ENCODE data around the gene PLET1.

The PLET1 gene

GRCh38 chr11:112267188-112267591 lies 6.5 kb upstream of the PLET1 start:
- H3K36me3 ChIP-seq (ENCODE audit: control insufficient read depth, insufficient read depth, low read length): no peaks in the 10 kb centered on the region
- H3K4me1 ChIP-seq (ENCODE audit: control insufficient read depth, insufficient read depth, low read length): peaks cover 8% of the 10 kb centered on the region; the same call in 1 of the 2 replicates
- no peak overlapping the region for H3K27ac ChIP-seq (ENCODE audit: low read depth, low read length)
- no peaks in the 10 kb centered on the region for H3K9me3 ChIP-seq (ENCODE audit: control insufficient read depth, insufficient read depth, low read depth, low read length)
- H3K27me3 ChIP-seq (ENCODE audit: control insufficient read depth, insufficient read depth, low read length): no peaks in the 10 kb centered on the region
- H3K4me3 ChIP-seq (ENCODE audit: low read depth, low read length): no peak overlapping the region
- no peak overlapping the region for H3K9ac ChIP-seq (ENCODE audit: low read length)

- no peak overlapping the region for H3K9ac ChIP-seq (ENCODE audit: low read length)
- H3K4me3 ChIP-seq (ENCODE audit: low read depth, low read length): no peak overlapping the region
- no peaks in the 10 kb centered on the region for H3K9me3 ChIP-seq (ENCODE audit: control insufficient read depth, insufficient read depth, low read depth, low read length)
- H3K36me3 ChIP-seq (ENCODE audit: control insufficient read depth, insufficient read depth, low read length): no peaks in the 10 kb centered on the region
- peaks cover 8% of the 10 kb centered on the region; the same call in 1 of the 2 replicates for H3K4me1 ChIP-seq (ENCODE audit: control insufficient read depth, insufficient read depth, low read length)
- H3K27ac ChIP-seq (ENCODE audit: low read depth, low read length): no peak overlapping the region
- H3K27me3 ChIP-seq (ENCODE audit: control insufficient read depth, insufficient read depth, low read length): no peaks in the 10 kb centered on the region
Observed at GRCh38 chr11:112266410-112266778, 5.7 kb upstream of the PLET1 start.

GRCh38 chr11:112265659-112266409 lies 5.2 kb upstream of the PLET1 start:
- Histone ChIP-seq H3K4me3 (ENCODE audit: low read depth, low read length) (no peak overlapping the region), H3K9me3 (ENCODE audit: control insufficient read depth, insufficient read depth, low read depth, low read length) (no peaks in the 10 kb centered on the region), H3K27ac (ENCODE audit: low read depth, low read length) (no peak overlapping the region), H3K27me3 (ENCODE audit: control insufficient read depth, insufficient read depth, low read length) (no peaks in the 10 kb centered on the region), H3K4me1 (ENCODE audit: control insufficient read depth, insufficient read depth, low read length) (peaks cover 3% of the 10 kb centered on the region; the same call in 1 of the 2 replicates), H3K9ac (ENCODE audit: low read length) (no peak overlapping the region), H3K36me3 (ENCODE audit: control insufficient read depth, insufficient read depth, low read length) (no peaks in the 10 kb centered on the region)

GRCh38 chr11:112255067-112255720 lies 5.5 kb downstream of the PLET1 start:
- Histone ChIP-seq H3K9me3 (ENCODE audit: control insufficient read depth, insufficient read depth, low read depth, low read length) (no peaks in the 10 kb centered on the region), H3K4me3 (ENCODE audit: low read depth, low read length) (no peak overlapping the region), H3K36me3 (ENCODE audit: control insufficient read depth, insufficient read depth, low read length) (no peaks in the 10 kb centered on the region), H3K9ac (ENCODE audit: low read length) (no peak overlapping the region), H3K27ac (ENCODE audit: low read depth, low read length) (no peak overlapping the region), H3K4me1 (ENCODE audit: control insufficient read depth, insufficient read depth, low read length) (no peaks in the 10 kb centered on the region), H3K27me3 (ENCODE audit: control insufficient read depth, insufficient read depth, low read length) (no peaks in the 10 kb centered on the region)

- H3K4me3 ChIP-seq (ENCODE audit: low read depth, low read length): no peak overlapping the region
- no peak overlapping the region for H3K27ac ChIP-seq (ENCODE audit: low read depth, low read length)
- no peaks in the 10 kb centered on the region for H3K27me3 ChIP-seq (ENCODE audit: control insufficient read depth, insufficient read depth, low read length)
- no peak overlapping the region for H3K9ac ChIP-seq (ENCODE audit: low read length)
- no peaks in the 10 kb centered on the region for H3K9me3 ChIP-seq (ENCODE audit: control insufficient read depth, insufficient read depth, low read depth, low read length)
- no peaks in the 10 kb centered on the region for H3K36me3 ChIP-seq (ENCODE audit: control insufficient read depth, insufficient read depth, low read length)
- H3K4me1 ChIP-seq (ENCODE audit: control insufficient read depth, insufficient read depth, low read length): no peaks in the 10 kb centered on the region
Observed at GRCh38 chr11:112253605-112254242, 6.9 kb downstream of the PLET1 start.

- H3K27ac ChIP-seq (ENCODE audit: low read depth, low read length): no peak overlapping the region
- H3K36me3 ChIP-seq (ENCODE audit: control insufficient read depth, insufficient read depth, low read length): no peaks in the 10 kb centered on the region
- H3K9ac ChIP-seq (ENCODE audit: low read length): no peak overlapping the region
- no peaks in the 10 kb centered on the region for H3K27me3 ChIP-seq (ENCODE audit: control insufficient read depth, insufficient read depth, low read length)
- no peaks in the 10 kb centered on the region for H3K4me1 ChIP-seq (ENCODE audit: control insufficient read depth, insufficient read depth, low read length)
- H3K4me3 ChIP-seq (ENCODE audit: low read depth, low read length): no peak overlapping the region
- no peaks in the 10 kb centered on the region for H3K9me3 ChIP-seq (ENCODE audit: control insufficient read depth, insufficient read depth, low read depth, low read length)
Observed at GRCh38 chr11:112249871-112250610, 10.6 kb downstream of the PLET1 start.

GRCh38 chr11:112248201-112248600 lies 12.5 kb downstream of the PLET1 start:
- no peaks in the 10 kb centered on the region for H3K9me3 ChIP-seq (ENCODE audit: control insufficient read depth, insufficient read depth, low read depth, low read length)
- H3K27me3 ChIP-seq (ENCODE audit: control insufficient read depth, insufficient read depth, low read length): no peaks in the 10 kb centered on the region
- no peak overlapping the region for H3K9ac ChIP-seq (ENCODE audit: low read length)
- no peak overlapping the region for H3K27ac ChIP-seq (ENCODE audit: low read depth, low read length)
- H3K4me1 ChIP-seq (ENCODE audit: control insufficient read depth, insufficient read depth, low read length): no peaks in the 10 kb centered on the region
- no peaks in the 10 kb centered on the region for H3K36me3 ChIP-seq (ENCODE audit: control insufficient read depth, insufficient read depth, low read length)
- no peak overlapping the region for H3K4me3 ChIP-seq (ENCODE audit: low read depth, low read length)

GRCh38 chr11:112247201-112247600 lies 13.5 kb downstream of the PLET1 start:
- H3K27me3 ChIP-seq (ENCODE audit: control insufficient read depth, insufficient read depth, low read length): no peaks in the 10 kb centered on the region
- H3K4me3 ChIP-seq (ENCODE audit: low read depth, low read length): no peak overlapping the region
- H3K9ac ChIP-seq (ENCODE audit: low read length): no peak overlapping the region
- H3K27ac ChIP-seq (ENCODE audit: low read depth, low read length): no peak overlapping the region
- no peaks in the 10 kb centered on the region; the same call in 1 of the 2 replicates for H3K36me3 ChIP-seq (ENCODE audit: control insufficient read depth, insufficient read depth, low read length)
- H3K9me3 ChIP-seq (ENCODE audit: control insufficient read depth, insufficient read depth, low read depth, low read length): no peaks in the 10 kb centered on the region
- no peaks in the 10 kb centered on the region for H3K4me1 ChIP-seq (ENCODE audit: control insufficient read depth, insufficient read depth, low read length)

GRCh38 chr11:112241486-112241885 lies 19.2 kb downstream of the PLET1 start:
- H3K36me3 ChIP-seq (ENCODE audit: control insufficient read depth, insufficient read depth, low read length): peaks cover 20% of the 10 kb centered on the region
- H3K27me3 ChIP-seq (ENCODE audit: control insufficient read depth, insufficient read depth, low read length): no peaks in the 10 kb centered on the region
- H3K9ac ChIP-seq (ENCODE audit: low read length): no peak overlapping the region
- no peaks in the 10 kb centered on the region for H3K9me3 ChIP-seq (ENCODE audit: control insufficient read depth, insufficient read depth, low read depth, low read length)
- no peaks in the 10 kb centered on the region for H3K4me1 ChIP-seq (ENCODE audit: control insufficient read depth, insufficient read depth, low read length)
- no peak overlapping the region for H3K4me3 ChIP-seq (ENCODE audit: low read depth, low read length)
- H3K27ac ChIP-seq (ENCODE audit: low read depth, low read length): no peak overlapping the region

GRCh38 chr11:112238041-112238440 lies 22.6 kb downstream of the PLET1 start:
- Histone ChIP-seq H3K27ac (ENCODE audit: low read depth, low read length) (no peak overlapping the region), H3K9me3 (ENCODE audit: control insufficient read depth, insufficient read depth, low read depth, low read length) (no peaks in the 10 kb centered on the region), H3K27me3 (ENCODE audit: control insufficient read depth, insufficient read depth, low read length) (no peaks in the 10 kb centered on the region), H3K36me3 (ENCODE audit: control insufficient read depth, insufficient read depth, low read length) (peaks cover 45% of the 10 kb centered on the region), H3K4me3 (ENCODE audit: low read depth, low read length) (no peak overlapping the region), H3K4me1 (ENCODE audit: control insufficient read depth, insufficient read depth, low read length) (no peaks in the 10 kb centered on the region), H3K9ac (ENCODE audit: low read length) (no peak overlapping the region)
